GM19395 (cell line): ENCODE data around the gene PGLYRP3.

Experiments used
- ATAC-seq: cut with Tn5 transposase; IDR thresholded peaks from one replicate; pipeline ENCODE4 v1.9.1; 2021; ENCODE audit warnings: mild to moderate bottlenecking, moderate library complexity; ENCODE audit not compliant: unreplicated experiment

The PGLYRP3 gene

DNA sequence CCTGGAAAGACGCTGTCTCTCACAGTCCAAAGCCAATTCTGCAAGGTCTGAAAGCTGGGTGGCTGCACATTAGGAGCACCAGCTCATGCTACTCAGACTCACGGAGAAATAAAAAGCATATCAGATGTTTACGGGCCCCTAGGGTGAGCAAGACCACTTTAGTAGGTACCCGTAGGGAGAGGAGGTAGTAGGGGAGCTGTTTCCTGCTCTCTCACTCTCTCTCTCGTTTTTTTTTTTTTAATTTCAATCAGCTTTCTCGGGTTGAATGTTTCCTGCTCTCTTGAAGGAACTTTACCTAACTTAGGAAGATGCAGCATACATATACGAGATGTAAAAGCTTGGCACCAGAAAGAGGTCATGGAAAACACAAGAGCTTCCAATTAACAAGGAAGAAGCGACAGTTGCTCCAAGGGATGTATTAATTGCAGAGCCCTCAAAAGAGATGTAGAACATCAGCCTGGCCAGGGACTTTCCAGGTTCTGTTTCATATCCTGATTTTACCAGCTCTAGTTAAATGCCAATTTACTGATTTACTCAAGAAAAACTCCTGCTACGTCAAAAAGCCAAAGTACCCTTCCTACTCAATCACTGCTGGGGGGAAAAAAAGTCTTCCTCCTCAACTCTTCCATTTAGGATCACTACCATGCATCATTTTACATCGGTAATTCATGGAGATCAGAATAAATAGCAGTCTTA, 50.1 kb downstream of the PGLYRP3 start:
- no peak for ATAC-seq

DNA sequence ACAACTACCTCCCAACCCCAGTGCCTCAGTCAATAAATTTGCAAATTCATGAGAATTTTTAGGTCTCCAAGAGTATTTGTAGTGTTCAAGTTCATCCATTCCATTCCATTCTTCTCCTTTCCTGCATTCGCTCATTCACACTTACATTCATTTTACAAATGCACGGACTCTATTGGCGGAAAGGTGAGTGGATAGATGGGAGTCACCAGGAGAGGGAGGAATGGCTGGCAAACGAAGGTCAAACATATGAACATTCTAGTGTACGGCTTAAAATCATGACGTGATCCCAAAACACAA, 50.7 kb downstream of the PGLYRP3 start:
- no peak for ATAC-seq

GRCh38 chr1:153261281-153262069, 51.3 kb downstream of the PGLYRP3 start:
- ATAC-seq: no peak

GRCh38 chr1:153260585-153261280, 52.0 kb downstream of the PGLYRP3 start:
- ATAC-seq: no peak

- no peak for ATAC-seq
These were observed 53.4 kb downstream of the PGLYRP3 start, which contains the start of gene LORICRIN for GRCh38 chr1:153259387-153259786. LORICRIN (plus strand) TSS chr1:153259687; CDS start chr1:153260950, 1,263 bp downstream.

GRCh38 chr1:153253693-153254092, 59.1 kb downstream of the PGLYRP3 start:
- ATAC-seq: peak; percentile 62

- ATAC-seq: no peak
These were observed 59.7 kb downstream of the PGLYRP3 start for GRCh38 chr1:153253076-153253475.

GRCh38 chr1:153251988-153252387, 60.8 kb downstream of the PGLYRP3 start:
- ATAC-seq: no peak

DNA sequence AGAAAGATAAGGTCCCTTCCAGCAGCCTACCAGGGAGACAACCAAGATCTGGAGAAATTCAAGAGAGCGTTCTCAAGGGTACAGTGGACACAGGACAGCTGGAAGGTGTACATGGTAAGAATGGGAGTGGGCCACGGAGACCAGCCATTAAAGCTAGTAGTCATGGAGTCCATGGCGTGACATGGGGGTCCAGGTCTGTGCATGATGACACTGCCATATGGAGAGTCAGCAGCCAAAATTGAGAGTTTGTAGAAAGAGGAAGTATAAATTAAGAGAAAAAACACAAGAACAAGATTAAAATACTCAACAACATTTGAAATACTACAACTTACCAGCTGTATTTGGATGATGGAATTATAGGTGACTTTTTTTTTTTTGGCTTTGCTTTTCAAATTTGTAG, 61.2 kb downstream of the PGLYRP3 start:
- no peak for ATAC-seq

GRCh38 chr1:153251087-153251486, 61.7 kb downstream of the PGLYRP3 start:
- ATAC-seq: no peak

DNA sequence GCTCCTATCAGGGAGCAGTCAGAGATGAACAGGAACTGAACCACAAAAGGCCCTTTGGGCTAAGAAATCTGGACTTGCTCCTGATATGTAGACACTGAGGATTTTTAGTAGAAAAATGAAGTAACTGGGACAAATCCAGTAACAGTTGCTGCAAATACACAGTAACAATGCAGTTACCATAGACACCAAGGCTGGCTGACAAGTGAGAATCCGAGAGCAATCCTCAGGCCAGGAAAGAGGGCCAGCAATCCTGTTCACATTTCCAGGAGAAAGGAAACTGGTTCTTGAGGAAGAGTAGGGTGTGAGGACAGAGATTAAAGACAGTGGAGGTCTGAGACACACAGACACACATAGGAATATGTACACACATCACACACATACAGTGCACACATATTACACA, 62.6 kb downstream of the PGLYRP3 start:
- ATAC-seq: no peak

DNA sequence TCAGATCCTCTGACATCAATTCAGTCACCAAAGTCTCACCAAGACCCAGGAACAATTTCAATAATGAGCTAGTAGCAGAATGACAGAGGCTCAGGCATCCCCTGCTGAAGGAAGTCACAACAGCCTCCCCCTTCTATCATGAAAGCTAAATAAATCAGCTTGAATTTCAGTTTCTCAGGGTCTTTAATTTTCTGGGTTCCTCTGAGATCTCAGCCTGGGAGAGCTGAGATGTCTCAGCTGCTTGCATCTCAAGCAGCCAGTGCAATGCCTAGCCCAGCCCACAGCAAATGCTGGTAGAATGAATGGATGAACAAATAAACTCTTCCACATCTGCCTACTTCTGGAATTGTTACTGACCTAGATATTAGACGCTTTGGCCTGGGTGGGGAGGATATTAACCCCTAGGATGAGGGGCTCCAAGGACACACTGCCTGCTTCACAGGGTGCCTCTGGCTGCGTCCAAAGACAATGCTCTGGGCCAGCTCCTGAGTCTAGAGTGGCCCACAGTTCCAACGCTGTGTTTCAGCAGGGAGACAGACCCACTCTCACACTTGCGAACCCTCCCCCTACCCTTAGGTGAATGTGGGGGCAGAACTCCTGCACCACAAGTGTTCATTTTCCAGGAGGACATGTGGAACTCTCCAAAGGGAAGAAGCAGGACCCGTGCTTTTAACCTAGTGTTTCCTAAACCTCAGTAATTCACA, 64.4 kb downstream of the PGLYRP3 start:
- no peak for ATAC-seq
